Measurements from ENCODE around the gene TSPAN4. TPM values are rescaled to one million over a fixed set of nuclear protein-coding genes. Genes with fewer than 3 reads are reported as not detected.

Gene TSPAN4
- total and polyA plus RNA-seq, 2 donors (not counting 1 experiment from before 2014, with no cell fraction given): 2.9 to 7.4 TPM

- Histone ChIP-seq H3K27ac (ENCODE audit: low read length in 2 of 2) (peak overlapping the region; percentile 83 to 93), H3K36me3 (replicated peaks in 1 of 2; ENCODE audit: control extremely low read depth in 1 of 2, control insufficient read depth in 1 of 2, extremely low read depth in 1 of 2, insufficient read depth in 2 of 2, low read length in 1 of 2) (peaks cover 0 to 11% of the 10 kb centered on the region in 2 experiments), H2AFZ (ENCODE audit: insufficient read depth, low read depth, low read length, poor library complexity, severe bottlenecking) (peak overlapping the region; percentile 87), H3K27me3 (replicated peaks in 1 of 4; ENCODE audit: control extremely low read depth in 1 of 4, control insufficient read depth in 3 of 4, insufficient read depth in 4 of 4, low read length in 3 of 4) (no peaks in the 10 kb centered on the region), H3K9me3 (ENCODE audit: control extremely low read depth in 1 of 3, control insufficient read depth in 2 of 3, insufficient read depth in 1 of 3, low read length in 2 of 3) (no peaks in the 10 kb centered on the region), H4K20me1 (ENCODE audit: control insufficient read depth, insufficient read depth, low read length, poor library complexity, severe bottlenecking) (peaks cover 66% of the 10 kb centered on the region), H3K4me1 (ENCODE audit: control insufficient read depth in 2 of 2, insufficient read depth in 2 of 2, low read length in 2 of 2) (peaks cover 17 to 35% of the 10 kb centered on the region in 2 donors), H3K9ac (ENCODE audit: low read length) (peak overlapping the region; percentile 89), H3K4me2 (replicated peaks; ENCODE audit: low read depth, low read length, poor library complexity, severe bottlenecking) (peak overlapping the region; percentile 99), H3K79me2 (ENCODE audit: control insufficient read depth, insufficient read depth, low read length) (peaks cover 68% of the 10 kb centered on the region), H3K4me3 (ENCODE audit: control extremely low read depth in 1 of 5, extremely low read depth in 1 of 5, insufficient read depth in 1 of 5, low read depth in 2 of 5, low read length in 4 of 5) (peak overlapping the region; percentile 19 to 95 (median 93))
- ChIA-PET CTCF (interaction anchor here (1.3 to 1.8 kb wide), 3 partner anchors 14 to 71 kb away, joined by 3 to 5 read pairs (median 4); no protein-coding TSS in a partner anchor), POLR2A (interaction anchor here (1.3 to 2.8 kb wide), 3 partner anchors 8 to 101 kb away, joined by 4 to 12 read pairs (median 6); partner anchors contain the start of gene RPLP2)
- H3K9me3 Mint-ChIP-seq (ENCODE audit: insufficient read depth): no peaks in the 10 kb centered on the region
- TF ChIP-seq CTCF (IDR thresholded peaks at IDR 0.05) (no peak), EZH2 (IDR thresholded peaks at IDR 0.05; ENCODE audit: borderline replicate concordance, insufficient read depth, low read depth, low read length, poor library complexity, severe bottlenecking) (no peak)
- H3K27ac Mint-ChIP-seq: peak overlapping the region; percentile 92
- no peaks in the 10 kb centered on the region for H3K27me3 Mint-ChIP-seq
- WGBS (ENCODE audit: insufficient coverage): under 1% methylated on average over 56 of the region's 57 CpGs
- DNase-seq (peak; percentile 88), ATAC-seq (ENCODE audit: low read depth) (peak; percentile 46)
- intact Hi-C loops (cut with micrococcal nuclease): loop anchor here (1.0 to 10.0 kb wide), 10 partner anchors 8 to 590 kb away; partner anchors contain the start of genes BET1L, GATD1, HRAS and LRRC56
- peak overlapping the region; percentile 95 for H3K4me3 Mint-ChIP-seq
- H3K4me1 Mint-ChIP-seq: peaks cover 20% of the 10 kb centered on the region
Observed at GRCh38 chr11:797296-798092, 45.2 kb upstream of the TSPAN4 start.
